H1 (cell line): ENCODE measurements around the gene RARB.

Experiments
- EGR1 ChIP-seq: IDR thresholded peaks from 2 replicates; pipeline ENCODE4 v1.6.1; 2011; ENCODE audit warnings: low read depth, low read length, borderline replicate concordance
- TAF1 ChIP-seq: IDR thresholded peaks from 2 replicates; pipeline ENCODE4 v1.6.1; 2011; ENCODE audit warnings: mild to moderate bottlenecking, low read depth, low read length
- TF ChIP-seq, protein P1 (sequence below), 3 experiments: IDR thresholded peaks; 1 replicate in 2 of 3; 2 replicates in 1 of 3; pipeline versions ENCODE4 v1.5.1 to v1.6.1; 2011; ENCODE audit warnings: low read length in 3 of 3, mild to moderate bottlenecking in 3 of 3, inconsistent platforms in 2 of 3, low read depth in 1 of 3, moderate library complexity in 1 of 3; ENCODE audit not compliant: insufficient read depth in 1 of 3; ENCODE audit errors: control extremely low read depth in 1 of 3

DNA sequence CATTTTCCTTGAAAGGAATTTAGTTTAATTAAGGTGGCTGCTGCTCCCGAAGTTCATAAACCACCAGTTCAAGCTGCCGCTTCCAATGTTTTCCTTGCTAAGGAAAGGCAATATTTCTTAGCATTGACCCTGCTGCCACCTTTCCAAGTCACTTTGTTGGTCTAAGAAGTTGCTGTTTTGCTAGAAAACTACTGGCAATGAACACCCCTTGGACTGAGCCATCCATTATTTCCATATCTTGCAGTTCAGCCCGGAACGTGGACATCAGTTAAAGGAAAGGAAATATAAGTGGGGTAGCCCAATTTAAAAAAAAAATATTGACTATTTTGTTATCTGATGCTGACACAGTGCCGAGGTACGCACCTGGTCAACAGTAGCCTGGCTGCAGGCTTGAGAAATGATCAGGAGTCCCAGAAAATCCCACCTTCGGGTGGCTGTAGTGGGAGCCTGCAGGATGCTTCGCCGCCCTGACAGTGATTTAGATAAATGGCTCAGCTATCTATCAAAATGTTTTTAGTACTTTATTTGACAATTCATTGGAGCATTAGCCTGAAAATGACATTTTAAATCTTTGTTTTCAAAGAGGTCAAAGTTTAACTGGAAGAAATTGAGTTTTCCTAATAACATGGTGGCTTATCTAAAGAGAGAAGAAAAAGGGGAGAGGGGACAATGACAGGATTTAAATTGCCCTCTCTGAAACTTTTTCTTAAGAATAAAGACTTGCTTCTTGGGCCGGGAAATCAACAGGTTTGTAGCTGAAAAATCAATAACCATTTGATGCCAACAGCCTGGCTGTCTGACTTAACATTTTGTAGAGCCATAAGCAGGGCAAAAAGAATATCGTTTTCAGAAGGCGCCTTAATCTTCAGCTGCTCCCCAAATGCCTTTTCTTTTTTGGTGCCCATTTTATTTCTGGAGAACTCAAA is 1.6 kb downstream of the RARB start:
- TF ChIP-seq TAF1: no peak
- no peak for TF ChIP-seq EGR1
- TF ChIP-seq, protein P1, sequence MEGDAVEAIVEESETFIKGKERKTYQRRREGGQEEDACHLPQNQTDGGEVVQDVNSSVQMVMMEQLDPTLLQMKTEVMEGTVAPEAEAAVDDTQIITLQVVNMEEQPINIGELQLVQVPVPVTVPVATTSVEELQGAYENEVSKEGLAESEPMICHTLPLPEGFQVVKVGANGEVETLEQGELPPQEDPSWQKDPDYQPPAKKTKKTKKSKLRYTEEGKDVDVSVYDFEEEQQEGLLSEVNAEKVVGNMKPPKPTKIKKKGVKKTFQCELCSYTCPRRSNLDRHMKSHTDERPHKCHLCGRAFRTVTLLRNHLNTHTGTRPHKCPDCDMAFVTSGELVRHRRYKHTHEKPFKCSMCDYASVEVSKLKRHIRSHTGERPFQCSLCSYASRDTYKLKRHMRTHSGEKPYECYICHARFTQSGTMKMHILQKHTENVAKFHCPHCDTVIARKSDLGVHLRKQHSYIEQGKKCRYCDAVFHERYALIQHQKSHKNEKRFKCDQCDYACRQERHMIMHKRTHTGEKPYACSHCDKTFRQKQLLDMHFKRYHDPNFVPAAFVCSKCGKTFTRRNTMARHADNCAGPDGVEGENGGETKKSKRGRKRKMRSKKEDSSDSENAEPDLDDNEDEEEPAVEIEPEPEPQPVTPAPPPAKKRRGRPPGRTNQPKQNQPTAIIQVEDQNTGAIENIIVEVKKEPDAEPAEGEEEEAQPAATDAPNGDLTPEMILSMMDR (IDR thresholded peaks at IDR 0.05; ENCODE audit: control extremely low read depth in 1 of 3, insufficient read depth in 1 of 3, low read depth in 1 of 3, low read length in 3 of 3): no peak
